Measurements from ENCODE around the gene STRN. TPM values are rescaled to one million over a fixed set of nuclear protein-coding genes. Genes with fewer than 3 reads are reported as not detected.

STRN gene
- total and polyA plus RNA-seq, 2 of the 13 experiments (the other 11 are each of a cell fraction or from before 2014, with no cell fraction given), result 10.4 to 19.3 TPM

DNA sequence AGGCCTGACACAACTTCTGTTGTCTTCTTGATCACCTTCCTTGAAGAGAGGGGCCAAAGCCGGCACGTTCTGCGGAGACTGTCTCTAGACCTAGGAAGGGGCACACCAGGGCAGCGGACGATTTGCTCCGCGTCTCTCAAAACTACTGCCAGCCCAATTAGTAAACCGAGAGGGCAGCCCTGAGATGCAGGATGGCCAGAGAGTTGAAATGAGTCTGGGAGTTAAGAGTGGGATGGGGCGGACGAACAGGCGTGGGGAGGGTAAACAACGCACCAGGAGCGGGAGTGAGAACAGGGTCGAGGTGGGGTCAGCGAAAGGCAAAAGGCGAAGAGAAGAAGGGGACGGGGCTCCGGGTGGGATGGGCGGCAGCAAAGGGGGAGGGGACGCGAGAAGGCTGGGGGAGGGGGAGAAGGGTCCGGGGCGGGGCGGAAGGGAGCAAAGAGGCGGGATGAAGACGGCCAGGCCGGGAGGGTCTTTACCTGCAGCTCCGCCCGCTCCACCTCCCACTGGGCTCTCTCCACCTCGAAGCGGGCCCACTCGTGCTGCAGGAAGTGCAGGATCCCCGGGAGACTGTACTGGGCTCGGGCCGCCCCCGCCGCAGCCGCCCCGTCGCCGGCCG, 476 bp downstream of the STRN start (continued):
- TF ChIP-seq, protein P1, sequence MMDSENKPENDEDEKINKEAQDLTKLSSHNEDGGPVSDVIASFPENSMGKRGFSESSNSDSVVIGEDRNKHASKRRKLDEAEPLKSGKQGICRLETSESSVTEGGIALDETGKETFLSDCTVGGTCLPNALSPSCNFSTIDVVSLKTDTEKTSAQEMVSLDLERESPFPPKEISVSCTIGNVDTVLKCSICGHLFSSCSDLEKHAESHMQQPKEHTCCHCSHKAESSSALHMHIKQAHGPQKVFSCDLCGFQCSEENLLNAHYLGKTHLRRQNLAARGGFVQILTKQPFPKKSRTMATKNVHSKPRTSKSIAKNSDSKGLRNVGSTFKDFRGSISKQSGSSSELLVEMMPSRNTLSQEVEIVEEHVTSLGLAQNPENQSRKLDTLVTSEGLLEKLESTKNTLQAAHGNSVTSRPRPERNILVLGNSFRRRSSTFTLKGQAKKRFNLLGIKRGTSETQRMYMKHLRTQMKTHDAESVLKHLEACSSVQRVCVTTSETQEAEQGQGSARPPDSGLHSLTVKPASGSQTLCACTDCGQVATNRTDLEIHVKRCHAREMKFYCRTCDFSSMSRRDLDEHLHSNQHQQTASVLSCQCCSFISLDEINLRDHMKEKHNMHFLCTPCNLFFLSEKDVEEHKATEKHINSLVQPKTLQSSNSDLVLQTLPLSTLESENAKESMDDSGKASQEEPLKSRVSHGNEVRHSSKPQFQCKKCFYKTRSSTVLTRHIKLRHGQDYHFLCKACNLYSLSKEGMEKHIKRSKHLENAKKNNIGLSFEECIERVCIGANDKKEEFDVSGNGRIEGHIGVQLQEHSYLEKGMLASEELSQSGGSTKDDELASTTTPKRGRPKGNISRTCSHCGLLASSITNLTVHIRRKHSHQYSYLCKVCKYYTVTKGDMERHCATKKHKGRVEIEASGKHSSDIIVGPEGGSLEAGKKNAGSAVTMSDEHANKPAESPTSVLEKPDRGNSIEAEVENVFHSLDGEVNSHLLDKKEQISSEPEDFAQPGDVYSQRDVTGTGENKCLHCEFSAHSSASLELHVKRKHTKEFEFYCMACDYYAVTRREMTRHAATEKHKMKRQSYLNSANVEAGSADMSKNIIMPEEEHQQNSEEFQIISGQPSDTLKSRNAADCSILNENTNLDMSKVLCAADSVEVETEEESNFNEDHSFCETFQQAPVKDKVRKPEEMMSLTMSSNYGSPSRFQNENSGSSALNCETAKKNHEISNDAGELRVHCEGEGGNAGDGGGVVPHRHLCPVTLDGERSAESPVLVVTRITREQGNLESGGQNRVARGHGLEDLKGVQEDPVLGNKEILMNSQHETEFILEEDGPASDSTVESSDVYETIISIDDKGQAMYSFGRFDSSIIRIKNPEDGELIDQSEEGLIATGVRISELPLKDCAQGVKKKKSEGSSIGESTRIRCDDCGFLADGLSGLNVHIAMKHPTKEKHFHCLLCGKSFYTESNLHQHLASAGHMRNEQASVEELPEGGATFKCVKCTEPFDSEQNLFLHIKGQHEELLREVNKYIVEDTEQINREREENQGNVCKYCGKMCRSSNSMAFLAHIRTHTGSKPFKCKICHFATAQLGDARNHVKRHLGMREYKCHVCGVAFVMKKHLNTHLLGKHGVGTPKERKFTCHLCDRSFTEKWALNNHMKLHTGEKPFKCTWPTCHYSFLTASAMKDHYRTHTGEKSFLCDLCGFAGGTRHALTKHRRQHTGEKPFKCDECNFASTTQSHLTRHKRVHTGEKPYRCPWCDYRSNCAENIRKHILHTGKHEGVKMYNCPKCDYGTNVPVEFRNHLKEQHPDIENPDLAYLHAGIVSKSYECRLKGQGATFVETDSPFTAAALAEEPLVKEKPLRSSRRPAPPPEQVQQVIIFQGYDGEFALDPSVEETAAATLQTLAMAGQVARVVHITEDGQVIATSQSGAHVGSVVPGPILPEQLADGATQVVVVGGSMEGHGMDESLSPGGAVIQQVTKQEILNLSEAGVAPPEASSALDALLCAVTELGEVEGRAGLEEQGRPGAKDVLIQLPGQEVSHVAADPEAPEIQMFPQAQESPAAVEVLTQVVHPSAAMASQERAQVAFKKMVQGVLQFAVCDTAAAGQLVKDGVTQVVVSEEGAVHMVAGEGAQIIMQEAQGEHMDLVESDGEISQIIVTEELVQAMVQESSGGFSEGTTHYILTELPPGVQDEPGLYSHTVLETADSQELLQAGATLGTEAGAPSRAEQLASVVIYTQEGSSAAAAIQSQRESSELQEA (CRISPR knock-in tag; IDR thresholded peaks at IDR 0.05; ENCODE audit: not compliant biosample characterization), result no peak
- TF ChIP-seq MAFF (IDR thresholded peaks at IDR 0.05; ENCODE audit: low read depth, low read length), result no peak
- TF ChIP-seq ZMYM3 (CRISPR knock-in tag; IDR thresholded peaks at IDR 0.05), result no peak
- TF ChIP-seq, protein P2, sequence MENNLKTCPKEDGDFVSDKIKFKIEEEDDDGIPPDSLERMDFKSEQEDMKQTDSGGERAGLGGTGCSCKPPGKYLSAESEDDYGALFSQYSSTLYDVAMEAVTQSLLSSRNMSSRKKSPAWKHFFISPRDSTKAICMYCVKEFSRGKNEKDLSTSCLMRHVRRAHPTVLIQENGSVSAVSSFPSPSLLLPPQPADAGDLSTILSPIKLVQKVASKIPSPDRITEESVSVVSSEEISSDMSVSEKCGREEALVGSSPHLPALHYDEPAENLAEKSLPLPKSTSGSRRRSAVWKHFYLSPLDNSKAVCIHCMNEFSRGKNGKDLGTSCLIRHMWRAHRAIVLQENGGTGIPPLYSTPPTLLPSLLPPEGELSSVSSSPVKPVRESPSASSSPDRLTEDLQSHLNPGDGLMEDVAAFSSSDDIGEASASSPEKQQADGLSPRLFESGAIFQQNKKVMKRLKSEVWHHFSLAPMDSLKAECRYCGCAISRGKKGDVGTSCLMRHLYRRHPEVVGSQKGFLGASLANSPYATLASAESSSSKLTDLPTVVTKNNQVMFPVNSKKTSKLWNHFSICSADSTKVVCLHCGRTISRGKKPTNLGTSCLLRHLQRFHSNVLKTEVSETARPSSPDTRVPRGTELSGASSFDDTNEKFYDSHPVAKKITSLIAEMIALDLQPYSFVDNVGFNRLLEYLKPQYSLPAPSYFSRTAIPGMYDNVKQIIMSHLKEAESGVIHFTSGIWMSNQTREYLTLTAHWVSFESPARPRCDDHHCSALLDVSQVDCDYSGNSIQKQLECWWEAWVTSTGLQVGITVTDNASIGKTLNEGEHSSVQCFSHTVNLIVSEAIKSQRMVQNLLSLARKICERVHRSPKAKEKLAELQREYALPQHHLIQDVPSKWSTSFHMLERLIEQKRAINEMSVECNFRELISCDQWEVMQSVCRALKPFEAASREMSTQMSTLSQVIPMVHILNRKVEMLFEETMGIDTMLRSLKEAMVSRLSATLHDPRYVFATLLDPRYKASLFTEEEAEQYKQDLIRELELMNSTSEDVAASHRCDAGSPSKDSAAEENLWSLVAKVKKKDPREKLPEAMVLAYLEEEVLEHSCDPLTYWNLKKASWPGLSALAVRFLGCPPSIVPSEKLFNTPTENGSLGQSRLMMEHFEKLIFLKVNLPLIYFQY (CRISPR knock-in tag; IDR thresholded peaks at IDR 0.05; ENCODE audit: borderline replicate concordance), result no peak
- TF ChIP-seq HMGA1 (CRISPR knock-in tag; conservative IDR thresholded peaks at IDR 0.05), result no peak
- TF ChIP-seq ZNF335 (CRISPR knock-in tag; IDR thresholded peaks at IDR 0.05), result peak; percentile 3; the same call in 1 of the 2 replicates
- TF ChIP-seq, protein P3, sequence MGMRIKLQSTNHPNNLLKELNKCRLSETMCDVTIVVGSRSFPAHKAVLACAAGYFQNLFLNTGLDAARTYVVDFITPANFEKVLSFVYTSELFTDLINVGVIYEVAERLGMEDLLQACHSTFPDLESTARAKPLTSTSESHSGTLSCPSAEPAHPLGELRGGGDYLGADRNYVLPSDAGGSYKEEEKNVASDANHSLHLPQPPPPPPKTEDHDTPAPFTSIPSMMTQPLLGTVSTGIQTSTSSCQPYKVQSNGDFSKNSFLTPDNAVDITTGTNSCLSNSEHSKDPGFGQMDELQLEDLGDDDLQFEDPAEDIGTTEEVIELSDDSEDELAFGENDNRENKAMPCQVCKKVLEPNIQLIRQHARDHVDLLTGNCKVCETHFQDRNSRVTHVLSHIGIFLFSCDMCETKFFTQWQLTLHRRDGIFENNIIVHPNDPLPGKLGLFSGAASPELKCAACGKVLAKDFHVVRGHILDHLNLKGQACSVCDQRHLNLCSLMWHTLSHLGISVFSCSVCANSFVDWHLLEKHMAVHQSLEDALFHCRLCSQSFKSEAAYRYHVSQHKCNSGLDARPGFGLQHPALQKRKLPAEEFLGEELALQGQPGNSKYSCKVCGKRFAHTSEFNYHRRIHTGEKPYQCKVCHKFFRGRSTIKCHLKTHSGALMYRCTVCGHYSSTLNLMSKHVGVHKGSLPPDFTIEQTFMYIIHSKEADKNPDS (CRISPR knock-in tag; IDR thresholded peaks at IDR 0.05), result 0 out of 2 replicates have a peak, but pooled peaks have one; percentile 37
- TF ChIP-seq ZKSCAN1 (IDR thresholded peaks at IDR 0.05; ENCODE audit: low read length), result no peak
- 0 out of 2 replicates have a peak, but pooled peaks have one; percentile 12 for TF ChIP-seq ZNF124 (CRISPR knock-in tag; IDR thresholded peaks at IDR 0.05)
- no peak for TF ChIP-seq ZNF607 (CRISPR knock-in tag; IDR thresholded peaks at IDR 0.05; ENCODE audit: borderline replicate concordance)
- TF ChIP-seq ZNF431 (CRISPR knock-in tag; IDR thresholded peaks at IDR 0.05; ENCODE audit: borderline replicate concordance, low read depth), result no peak
- TF ChIP-seq WIZ (CRISPR knock-in tag; IDR thresholded peaks at IDR 0.05), result no peak
- no peak for TF ChIP-seq ZNF44 (CRISPR knock-in tag; IDR thresholded peaks at IDR 0.05)
- TF ChIP-seq SPEN (CRISPR knock-in tag; IDR thresholded peaks at IDR 0.05; ENCODE audit: low read depth), result no peak
- no peak for TF ChIP-seq BCL6 (CRISPR knock-in tag; IDR thresholded peaks at IDR 0.05)
- no peak for TF ChIP-seq ZIK1 (CRISPR knock-in tag; IDR thresholded peaks at IDR 0.05; ENCODE audit: borderline replicate concordance, low read depth)
